K562 (cell line): ENCODE results near the gene MED28.

Experiments used
- EP300 ChIP-seq: IDR thresholded peaks from 2 replicates; pipeline ENCODE4 v1.6.1; 2012; ENCODE audit warnings: low read length, improper control_type of control experiment
- POLR2A ChIP-seq: fragments of 450-650 bp; conservative IDR thresholded peaks from 2 replicates; pipeline ENCODE4 v1.6.1; 2016
- PTTG1 ChIP-seq: fragments of 450-650 bp; IDR thresholded peaks from 2 replicates; pipeline ENCODE4 v1.6.1; 2016; ENCODE audit warnings: low read depth, mild to moderate bottlenecking, missing genetic modification characterization, missing compliant biosample characterization
- RAD21 ChIP-seq, 2 experiments: fragments of 250-450 bp in 1 of 2; fragments of 450-650 bp in 1 of 2; sonication (Bioruptor Pico) in 1 of 2; formaldehyde crosslinking in 1 of 2; IDR thresholded peaks in 1 of 2; conservative IDR thresholded peaks in 1 of 2; 2 replicates each; pipeline versions ENCODE4 v1.4.0 to v1.8.0; 2020 to 2022; ENCODE audit warnings: mild to moderate bottlenecking in 2 of 2, moderate library complexity in 1 of 2
- SP1 ChIP-seq: sonication (generic); formaldehyde crosslinking; IDR thresholded peaks from 2 replicates; pipeline ENCODE4 v1.8.1; 2022; ENCODE audit warnings: mild to moderate bottlenecking, missing genetic modification reagents
- STAT5A ChIP-seq: IDR thresholded peaks from 2 replicates; pipeline ENCODE4 v1.6.1; 2012; ENCODE audit warnings: low read length, inconsistent platforms, borderline replicate concordance
- STAT5B ChIP-seq: fragments of 250-450 bp; sonication (Bioruptor Pico); IDR thresholded peaks from 2 replicates; pipeline ENCODE4 v1.8.0; 2021; ENCODE audit warnings: mild to moderate bottlenecking, inconsistent platforms
- TBL1XR1 ChIP-seq, 2 experiments: IDR thresholded peaks; 2 replicates each; pipeline ENCODE4 v1.6.1; 2012; ENCODE audit warnings: improper control_type of control experiment in 2 of 2, low read length in 2 of 2, mild to moderate bottlenecking in 1 of 2
- ZNF384 ChIP-seq: IDR thresholded peaks from 2 replicates; pipeline ENCODE4 v1.6.1; 2012; ENCODE audit warnings: low read depth, low read length, improper control_type of control experiment
- ZNF766 ChIP-seq: fragments of 200-800 bp; sonication (Bioruptor generic); conservative IDR thresholded peaks from 2 replicates; pipeline ENCODE4 v1.6.1; 2016; ENCODE audit warnings: missing genetic modification characterization, missing compliant biosample characterization
- TF ChIP-seq, protein P1 (sequence below), 3 experiments: IDR thresholded peaks in 2 of 3; conservative IDR thresholded peaks in 1 of 3; 2 replicates each; pipeline ENCODE4 v1.5.1; 2011 to 2012; ENCODE audit warnings: low read length in 3 of 3, mild to moderate bottlenecking in 3 of 3, control low read depth in 2 of 3, improper control_type of control experiment in 1 of 3, inconsistent platforms in 1 of 3, low read depth in 1 of 3, mixed read lengths in 1 of 3, moderate library complexity in 1 of 3; ENCODE audit not compliant: insufficient read depth in 2 of 3

DNA sequence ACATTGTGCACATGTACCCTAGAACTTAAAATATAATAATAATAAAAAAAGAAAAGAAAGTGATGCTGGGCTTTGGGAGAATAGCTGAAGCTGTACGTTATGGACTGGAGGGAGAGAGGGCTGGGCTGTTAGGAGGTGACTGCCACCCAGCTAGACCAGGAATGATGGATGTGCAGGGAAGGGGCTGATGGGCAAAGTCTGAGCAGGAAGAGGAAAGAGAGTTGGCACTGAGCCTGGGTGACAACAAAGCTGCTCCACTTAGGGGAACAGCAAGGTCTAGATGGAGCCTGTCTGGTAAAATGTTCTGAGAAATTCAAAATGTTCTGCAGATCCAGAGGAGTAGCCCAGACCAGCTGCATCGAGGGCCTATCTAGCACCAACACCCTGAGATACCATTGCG, 32.3 kb downstream of the MED28 start:
- TF ChIP-seq EP300 (no peak), SP1 (CRISPR knock-in tag) (no peak), STAT5B (CRISPR knock-in tag) (no peak), PTTG1 (no peak), ZNF384 (no peak), RAD21 (CRISPR knock-in tag; conservative IDR thresholded peaks at IDR 0.05 in 1 of 2, IDR thresholded peaks at IDR 0.05 in 1 of 2) (no peak), TBL1XR1 (IDR thresholded peaks at IDR 0.05; ENCODE audit: low read length in 2 of 2) (no peak), POLR2A (no peak), STAT5A (no peak), ZNF766 (CRISPR knock-in tag) (no peak)
- TF ChIP-seq, protein P1, sequence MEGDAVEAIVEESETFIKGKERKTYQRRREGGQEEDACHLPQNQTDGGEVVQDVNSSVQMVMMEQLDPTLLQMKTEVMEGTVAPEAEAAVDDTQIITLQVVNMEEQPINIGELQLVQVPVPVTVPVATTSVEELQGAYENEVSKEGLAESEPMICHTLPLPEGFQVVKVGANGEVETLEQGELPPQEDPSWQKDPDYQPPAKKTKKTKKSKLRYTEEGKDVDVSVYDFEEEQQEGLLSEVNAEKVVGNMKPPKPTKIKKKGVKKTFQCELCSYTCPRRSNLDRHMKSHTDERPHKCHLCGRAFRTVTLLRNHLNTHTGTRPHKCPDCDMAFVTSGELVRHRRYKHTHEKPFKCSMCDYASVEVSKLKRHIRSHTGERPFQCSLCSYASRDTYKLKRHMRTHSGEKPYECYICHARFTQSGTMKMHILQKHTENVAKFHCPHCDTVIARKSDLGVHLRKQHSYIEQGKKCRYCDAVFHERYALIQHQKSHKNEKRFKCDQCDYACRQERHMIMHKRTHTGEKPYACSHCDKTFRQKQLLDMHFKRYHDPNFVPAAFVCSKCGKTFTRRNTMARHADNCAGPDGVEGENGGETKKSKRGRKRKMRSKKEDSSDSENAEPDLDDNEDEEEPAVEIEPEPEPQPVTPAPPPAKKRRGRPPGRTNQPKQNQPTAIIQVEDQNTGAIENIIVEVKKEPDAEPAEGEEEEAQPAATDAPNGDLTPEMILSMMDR (IDR thresholded peaks at IDR 0.05 in 2 of 3, conservative IDR thresholded peaks at IDR 0.05 in 1 of 3; ENCODE audit: insufficient read depth in 2 of 3, low read depth in 1 of 3, low read length in 3 of 3) = no peak
